NCI-H82 treated with DMSO at 0.1 percent for 48 hours (cell line): ENCODE measurements around the gene PRKCE.

Experiments used
- DNase-seq: peaks from one replicate; lab custom pipeline; 2025; ENCODE audit not compliant: unreplicated experiment; lab: John Stamatoyannopoulos, UW

Gene PRKCE

DNA sequence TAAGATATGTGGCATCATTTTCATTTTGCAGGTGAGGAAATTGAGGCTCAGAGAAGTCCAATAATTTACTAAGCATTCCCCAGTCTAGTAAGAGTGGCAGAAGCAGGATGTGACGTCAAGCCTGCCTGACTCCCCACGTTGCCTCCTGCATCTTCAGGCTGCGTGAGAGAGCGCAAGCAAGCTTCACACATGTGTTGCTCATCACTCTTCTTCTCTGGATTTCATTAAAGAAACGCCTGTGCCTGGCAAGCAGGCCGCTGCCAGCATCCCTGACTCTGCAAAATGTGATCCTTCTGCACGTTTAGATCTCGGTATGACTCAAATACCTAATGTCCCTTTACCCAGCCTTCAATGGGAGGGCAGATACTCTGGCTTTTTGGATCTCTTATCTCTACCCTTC is 96.8 kb downstream of the PRKCE start:
- DNase-seq, result no peak

GRCh38 chr2:45750001-45750400 is 98.5 kb downstream of the PRKCE start:
- DNase-seq, result no peak

DNA sequence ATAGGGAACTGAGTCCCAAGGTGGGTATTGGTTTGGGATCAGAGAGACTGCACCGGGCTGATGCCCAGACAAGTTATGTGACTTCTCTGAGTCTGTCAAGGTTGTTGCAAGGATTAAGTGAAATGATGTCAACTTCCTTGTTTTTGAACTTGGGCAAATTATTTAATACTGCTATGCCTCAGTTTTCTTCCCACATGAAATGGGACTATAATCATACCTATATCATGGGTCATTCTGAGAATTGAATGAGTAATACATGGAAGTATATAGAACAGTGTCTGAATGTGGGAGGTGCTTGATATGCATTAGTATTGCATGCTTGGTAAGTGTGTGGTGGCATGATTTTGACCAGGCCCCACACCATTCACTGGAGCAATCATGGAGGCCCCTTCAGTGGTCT is 99.0 kb downstream of the PRKCE start:
- no peak for DNase-seq

GRCh38 chr2:45753381-45753780 is 101.9 kb downstream of the PRKCE start:
- no peak for DNase-seq

GRCh38 chr2:45754131-45755010 is 102.9 kb downstream of the PRKCE start:
- DNase-seq, result no peak

GRCh38 chr2:45755585-45756335 is 104.3 kb downstream of the PRKCE start:
- no peak for DNase-seq

GRCh38 chr2:45758018-45758417 is 106.5 kb downstream of the PRKCE start:
- no peak for DNase-seq

- DNase-seq, result no peak
Measured at GRCh38 chr2:45759310-45759851, 107.9 kb downstream of the PRKCE start.

DNA sequence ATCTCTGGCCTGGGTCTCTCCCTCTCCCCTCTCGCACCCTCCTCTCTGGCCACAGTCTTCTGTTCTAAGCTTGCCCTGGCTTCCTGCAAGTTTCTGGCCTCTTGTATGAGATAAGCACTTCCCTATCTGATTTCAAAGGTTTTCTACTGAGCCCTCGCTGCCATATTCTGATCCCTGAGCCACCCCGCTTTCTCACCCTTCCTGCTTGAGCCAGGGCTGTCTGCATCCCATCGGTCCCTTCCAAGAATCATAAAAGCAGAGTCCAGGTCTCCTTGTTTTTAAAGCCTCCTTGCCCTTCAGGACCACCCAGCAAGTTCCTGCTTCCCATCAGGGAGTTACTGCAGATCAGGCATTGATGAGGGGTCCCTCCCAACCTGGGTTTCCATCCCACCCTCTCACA is 110.2 kb downstream of the PRKCE start:
- no peak for DNase-seq

- DNase-seq, result no peak
Measured at GRCh38 chr2:45763255-45763654, 111.8 kb downstream of the PRKCE start.

DNA sequence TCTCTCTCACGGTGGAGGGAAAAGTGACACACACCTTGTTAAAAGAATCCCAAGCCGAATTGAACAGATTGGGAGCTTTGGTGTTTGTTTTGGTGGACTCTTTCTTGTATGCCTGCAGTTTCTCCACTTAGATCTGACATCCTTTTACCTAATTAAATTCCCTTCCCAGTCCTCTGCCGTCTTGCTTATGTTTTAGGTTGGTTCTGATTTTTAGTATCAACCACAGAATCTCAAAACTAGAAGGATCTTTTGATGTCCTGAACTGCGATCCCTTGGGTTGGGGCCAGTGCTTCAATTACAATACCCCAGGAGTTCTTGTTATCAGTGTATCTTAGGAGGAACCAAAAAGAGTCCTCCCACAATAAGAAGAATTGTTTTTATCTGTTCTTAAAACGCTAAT is 112.3 kb downstream of the PRKCE start:
- DNase-seq, result no peak

GRCh38 chr2:45765007-45765727 is 113.7 kb downstream of the PRKCE start:
- DNase-seq, result no peak

- DNase-seq, result no peak
Measured at GRCh38 chr2:45765728-45766254, 114.3 kb downstream of the PRKCE start.

- DNase-seq, result no peak
Measured at GRCh38 chr2:45768208-45768607, 116.7 kb downstream of the PRKCE start.

GRCh38 chr2:45769056-45769455 is 117.6 kb downstream of the PRKCE start:
- no peak for DNase-seq

DNA sequence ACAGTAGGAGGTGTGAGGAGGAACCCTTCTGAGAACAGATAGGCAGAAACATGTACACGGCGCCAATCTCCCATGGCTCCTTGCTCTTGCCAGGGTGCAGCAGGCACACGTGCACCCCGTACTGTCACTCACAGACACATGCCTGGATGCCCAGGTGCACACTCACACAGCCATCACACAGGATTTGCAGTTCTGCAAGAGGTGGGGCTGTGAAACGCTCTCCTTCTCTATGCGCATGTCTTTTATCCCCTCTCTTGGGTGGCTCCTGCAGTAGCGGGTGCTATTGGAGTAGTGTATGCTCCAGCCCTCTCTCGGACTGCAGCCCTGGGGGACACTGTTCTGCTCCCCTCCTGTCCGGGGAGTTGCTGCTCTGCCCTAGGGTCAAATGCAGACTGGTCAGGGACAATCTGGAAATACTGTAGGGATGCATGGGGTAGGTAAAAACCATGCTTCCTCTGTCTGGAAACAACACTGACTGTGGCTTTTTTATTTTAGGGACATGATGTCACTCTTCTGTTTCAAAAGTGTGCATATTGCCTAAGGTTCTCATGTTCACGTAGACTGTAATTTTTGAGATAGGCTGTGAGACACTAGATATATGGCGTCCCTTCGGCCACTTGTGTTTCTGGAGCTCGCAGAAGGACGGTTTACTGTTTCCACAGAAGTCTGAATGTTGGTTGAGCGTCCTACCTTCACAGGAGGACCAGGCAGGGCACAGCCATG is 118.5 kb downstream of the PRKCE start:
- DNase-seq, result no peak

DNA sequence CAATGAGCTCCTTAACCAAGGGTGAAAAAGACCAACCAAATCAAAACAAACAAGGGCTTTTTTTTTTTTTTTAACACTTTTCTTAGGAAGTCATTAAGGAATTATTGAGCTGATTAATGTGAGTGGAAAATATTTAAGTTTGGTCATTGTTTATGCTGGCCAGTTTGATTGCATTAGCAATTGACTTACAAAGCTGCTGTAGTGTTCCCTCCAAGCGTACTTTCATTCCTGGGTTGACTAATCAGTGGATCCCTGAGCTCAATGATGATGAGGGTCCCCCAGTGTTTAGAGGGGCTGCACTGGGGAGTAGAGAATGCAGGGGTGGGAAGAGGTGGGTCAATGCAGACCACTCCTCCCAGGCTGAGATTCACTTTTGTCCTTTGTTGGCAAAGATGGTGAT is 119.3 kb downstream of the PRKCE start:
- no peak for DNase-seq

DNA sequence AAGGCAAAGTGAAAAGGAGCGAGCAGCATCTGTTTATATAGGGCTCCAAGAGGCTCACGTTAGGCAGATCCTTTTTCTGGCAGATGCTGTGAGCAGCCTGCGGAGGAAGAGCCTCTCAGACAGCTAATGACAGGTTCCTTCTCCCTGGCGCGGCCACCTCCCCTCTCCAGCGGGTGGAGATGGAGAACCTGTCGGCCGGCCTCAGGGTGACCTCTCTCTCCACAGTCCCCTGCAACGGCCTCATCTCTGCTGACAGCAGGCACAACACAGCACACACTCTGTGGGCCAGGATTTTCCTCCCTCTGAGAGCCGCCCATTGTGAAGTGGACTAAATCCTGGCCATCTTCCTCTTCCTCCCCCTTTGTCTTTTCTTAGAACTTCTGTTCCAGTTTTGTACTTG is 119.8 kb downstream of the PRKCE start:
- no peak for DNase-seq

DNA sequence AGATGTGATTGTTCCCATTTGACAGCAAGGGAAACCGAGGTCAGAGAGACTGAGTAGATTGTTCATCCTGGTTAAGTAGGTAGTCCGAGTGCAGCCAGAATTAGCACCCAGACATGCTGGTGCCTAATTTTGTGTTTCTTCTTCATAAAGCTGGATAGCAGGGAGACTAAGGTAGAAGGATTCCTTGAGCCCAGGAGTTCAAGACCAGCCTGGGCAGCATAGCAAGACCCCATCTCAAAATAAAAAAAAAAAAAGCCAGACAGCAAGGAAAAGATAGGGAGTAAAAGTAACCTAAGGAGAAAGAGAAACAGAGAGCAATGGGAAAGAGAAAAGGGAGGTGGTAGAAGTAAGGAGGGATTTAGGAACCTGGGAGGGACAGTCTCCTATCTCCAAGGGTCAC is 120.6 kb downstream of the PRKCE start:
- no peak for DNase-seq

DNA sequence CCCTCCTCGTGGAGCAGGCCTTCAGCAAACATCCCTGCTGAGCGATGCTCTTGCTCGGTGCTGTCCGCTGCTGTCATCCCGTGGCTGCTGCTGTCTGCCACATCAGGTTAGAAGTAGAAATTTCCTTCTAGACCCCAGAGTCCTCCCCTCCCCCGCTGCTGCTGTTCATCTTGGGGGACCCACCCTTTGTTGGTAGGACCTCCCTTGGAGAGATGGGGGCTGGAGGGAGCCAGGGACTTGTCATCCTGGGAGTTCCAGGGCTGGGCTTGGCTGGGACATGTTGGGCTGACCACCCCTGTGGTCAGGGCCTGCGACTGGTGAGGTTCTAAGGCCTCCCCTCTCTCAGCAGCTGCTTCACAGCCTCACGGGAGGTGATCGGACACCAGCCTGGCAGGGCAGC is 122.4 kb downstream of the PRKCE start:
- no peak for DNase-seq
